Epithelial cell of proximal tubule (primary cell): Measurements from ENCODE around the gene NOL12. TPM values are rescaled to one million over a fixed set of nuclear protein-coding genes. Genes with fewer than 3 reads are reported as not detected.

Source experiments
- DNase-seq: peaks from one replicate; pipeline ENCODE4 v3.0.0-alpha.2; 2011; ENCODE audit warnings: low read depth
- H3K4me3 ChIP-seq: 2 replicates; pipeline ENCODE4 v1.5.1; 2011; ENCODE audit warnings: low read depth, mild to moderate bottlenecking, low read length
- total RNA-seq: library from RNA; depleted of rRNA; stranded (reverse); fragments of >200 nt; gene quantifications from 2 replicates; pipeline ENCODE4 v1.2.3, GENCODE V29; 2015
- TF ChIP-seq, protein P1 (sequence below): conservative IDR thresholded peaks from 2 replicates; pipeline ENCODE4 v1.5.1; 2012; ENCODE audit warnings: low read depth, mild to moderate bottlenecking, low read length

NOL12 gene
- total RNA-seq, 1 donor from 2014 or later: 18.2 TPM

DNA sequence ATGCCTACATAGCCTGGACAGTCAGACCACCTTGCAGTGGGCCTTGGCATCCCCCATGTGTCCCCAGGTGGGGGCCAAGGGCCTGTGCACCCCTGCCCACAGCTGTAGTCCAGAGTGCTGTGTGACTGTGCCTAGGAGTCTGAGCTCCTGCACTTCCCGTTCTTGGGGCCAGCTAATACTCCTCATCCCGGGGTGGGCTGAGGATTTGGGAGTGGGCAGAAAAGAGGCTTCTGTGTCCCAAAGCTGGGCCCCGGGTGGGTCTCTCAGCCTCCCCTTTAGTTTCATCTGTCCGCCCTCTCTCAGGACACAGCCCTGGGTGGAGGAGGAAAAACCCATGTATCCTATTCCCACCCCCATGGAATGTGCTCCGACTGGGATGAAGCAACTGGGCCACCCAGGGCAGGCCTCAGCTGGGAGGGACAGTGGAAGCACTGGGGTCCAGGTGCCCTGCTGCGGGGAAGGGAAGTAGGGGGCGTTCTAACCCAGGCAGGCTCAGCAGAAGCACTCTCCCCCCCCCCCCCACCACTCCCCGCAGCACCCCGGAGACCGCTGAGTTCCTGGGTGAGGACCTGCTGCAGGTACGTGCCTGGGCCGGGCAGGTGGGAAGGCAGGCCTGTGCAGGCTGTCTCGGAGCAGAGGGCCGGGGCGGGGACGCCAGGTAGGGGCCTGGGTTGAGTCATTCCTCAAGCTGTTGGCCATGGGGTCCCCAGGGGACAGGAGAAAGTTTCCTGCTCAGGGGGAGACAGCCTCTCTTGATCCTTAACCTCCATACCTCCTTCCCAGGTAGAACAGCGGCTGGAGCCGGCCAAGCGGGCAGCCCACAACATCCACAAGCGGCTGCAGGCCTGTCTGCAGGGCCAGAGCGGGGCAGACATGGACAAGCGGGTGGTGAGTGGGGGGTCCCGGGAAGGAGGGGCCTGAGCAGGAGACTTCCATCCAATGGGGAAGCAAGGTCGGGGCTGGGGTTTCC, 45.3 kb upstream of the NOL12 start:
- no peak for DNase-seq
- TF ChIP-seq, protein P1, sequence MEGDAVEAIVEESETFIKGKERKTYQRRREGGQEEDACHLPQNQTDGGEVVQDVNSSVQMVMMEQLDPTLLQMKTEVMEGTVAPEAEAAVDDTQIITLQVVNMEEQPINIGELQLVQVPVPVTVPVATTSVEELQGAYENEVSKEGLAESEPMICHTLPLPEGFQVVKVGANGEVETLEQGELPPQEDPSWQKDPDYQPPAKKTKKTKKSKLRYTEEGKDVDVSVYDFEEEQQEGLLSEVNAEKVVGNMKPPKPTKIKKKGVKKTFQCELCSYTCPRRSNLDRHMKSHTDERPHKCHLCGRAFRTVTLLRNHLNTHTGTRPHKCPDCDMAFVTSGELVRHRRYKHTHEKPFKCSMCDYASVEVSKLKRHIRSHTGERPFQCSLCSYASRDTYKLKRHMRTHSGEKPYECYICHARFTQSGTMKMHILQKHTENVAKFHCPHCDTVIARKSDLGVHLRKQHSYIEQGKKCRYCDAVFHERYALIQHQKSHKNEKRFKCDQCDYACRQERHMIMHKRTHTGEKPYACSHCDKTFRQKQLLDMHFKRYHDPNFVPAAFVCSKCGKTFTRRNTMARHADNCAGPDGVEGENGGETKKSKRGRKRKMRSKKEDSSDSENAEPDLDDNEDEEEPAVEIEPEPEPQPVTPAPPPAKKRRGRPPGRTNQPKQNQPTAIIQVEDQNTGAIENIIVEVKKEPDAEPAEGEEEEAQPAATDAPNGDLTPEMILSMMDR: no peak

DNA sequence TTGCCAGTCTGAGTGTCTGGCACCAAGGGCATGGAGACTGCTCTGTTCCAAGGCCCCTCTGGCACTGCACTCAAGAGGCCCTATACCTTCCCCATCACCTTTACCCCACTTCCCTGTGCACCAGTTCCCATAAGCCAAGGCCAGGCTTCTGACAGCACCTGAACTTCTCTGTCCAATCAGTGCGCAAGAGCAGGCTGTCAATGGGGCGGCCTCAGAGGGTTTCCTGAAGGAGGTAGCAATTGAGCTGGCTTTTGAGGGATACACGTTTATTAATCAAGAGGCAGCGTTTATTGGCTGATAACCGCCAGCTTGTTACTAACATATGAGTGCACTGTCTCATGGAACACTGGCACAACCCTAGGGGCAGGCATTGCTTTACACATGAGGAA, 44.6 kb upstream of the NOL12 start:
- TF ChIP-seq, protein P1: no peak
- no peak overlapping the region for H3K4me3 ChIP-seq
- DNase-seq: no peak

More for the DNA sequence above, 45.3 kb upstream of the NOL12 start:
- no peak overlapping the region for H3K4me3 ChIP-seq

GRCh38 chr22:37643225-37643847, 42.8 kb upstream of the NOL12 start:
- TF ChIP-seq, protein P1: peak; percentile 89
- H3K4me3 ChIP-seq: no peak overlapping the region
- no peak for DNase-seq

GRCh38 chr22:37647317-37647716, 38.8 kb upstream of the NOL12 start:
- TF ChIP-seq, protein P1: no peak
- no peak overlapping the region for H3K4me3 ChIP-seq
- no peak for DNase-seq

- TF ChIP-seq, protein P1: no peak
- no peak for DNase-seq
- no peak overlapping the region for H3K4me3 ChIP-seq
Observed at GRCh38 chr22:37647928-37648327, 38.2 kb upstream of the NOL12 start.

- DNase-seq: no peak
- TF ChIP-seq, protein P1: no peak
- no peak overlapping the region for H3K4me3 ChIP-seq
Observed at GRCh38 chr22:37650463-37651136, 35.5 kb upstream of the NOL12 start.
